GM23338 (cell line): ENCODE measurements around the gene SORBS2. TPM values are rescaled to one million over a fixed set of nuclear protein-coding genes. Genes with fewer than 3 reads are reported as not detected.

Experiments
- ATAC-seq: fragments of 200-7000 bp; cut with Tn5 transposase; 3 replicates; pipeline ENCODE4 v1.9.1; 2020
- DNase-seq: peaks from one replicate; pipeline ENCODE4 v3.0.0-alpha.2; 2015; ENCODE audit warnings: low spot score
- H2AFZ ChIP-seq: fragments of 200-600 bp; sonication (generic); 2 replicates; pipeline ENCODE4 v1.8.0; 2016; ENCODE audit warnings: antibody characterized with exemption, mild to moderate bottlenecking, moderate library complexity
- H3F3A ChIP-seq: fragments of 200-600 bp; sonication (generic); replicated peaks from 2 replicates; pipeline ENCODE4 v1.8.0; 2017; ENCODE audit warnings: antibody characterized with exemption, mixed run types, low read depth
- H3K27ac ChIP-seq: fragments of 200-600 bp; sonication (generic); 2 replicates; pipeline ENCODE4 v1.6.1; 2016; ENCODE audit warnings: low read depth
- H3K27me3 ChIP-seq: fragments of 200-600 bp; sonication (generic); 2 replicates; pipeline ENCODE4 v1.8.0; 2016; ENCODE audit warnings: mild to moderate bottlenecking, mixed run types, moderate library complexity; ENCODE audit not compliant: insufficient read depth
- H3K36me3 ChIP-seq: fragments of 200-600 bp; sonication (generic); 2 replicates; pipeline ENCODE4 v1.8.0; 2016; ENCODE audit warnings: mild to moderate bottlenecking; ENCODE audit not compliant: insufficient read depth
- H3K4me1 ChIP-seq: fragments of 200-600 bp; sonication (generic); 2 replicates; pipeline ENCODE4 v1.8.0; 2016; ENCODE audit warnings: mild to moderate bottlenecking, moderate library complexity; ENCODE audit not compliant: insufficient read depth
- H3K4me2 ChIP-seq: fragments of 200-600 bp; sonication (generic); 2 replicates; pipeline ENCODE4 v1.7.1; 2017; ENCODE audit warnings: mixed run types
- H3K4me3 ChIP-seq: fragments of 200-600 bp; sonication (generic); 2 replicates; pipeline ENCODE4 v1.6.1; 2016; ENCODE audit warnings: mixed run types
- H3K79me2 ChIP-seq: fragments of 200-600 bp; sonication (generic); replicated peaks from 2 replicates; pipeline ENCODE4 v1.8.0; 2017; ENCODE audit warnings: mild to moderate bottlenecking; ENCODE audit not compliant: insufficient read depth
- H3K9me2 ChIP-seq: fragments of 200-600 bp; sonication (generic); 2 replicates; pipeline ENCODE4 v1.8.0; 2017; ENCODE audit not compliant: insufficient read depth
- H4K20me1 ChIP-seq: fragments of 200-600 bp; sonication (generic); replicated peaks from 2 replicates; pipeline ENCODE4 v1.8.0; 2017; ENCODE audit warnings: mild to moderate bottlenecking; ENCODE audit not compliant: insufficient read depth
- H3K27ac Mint-ChIP-seq: 2 replicates; pipeline ENCODE4 v1.8.0; 2020; ENCODE audit warnings: inconsistent platforms, mild to moderate bottlenecking, moderate library complexity, mixed read lengths
- H3K27me3 Mint-ChIP-seq: 3 replicates; pipeline ENCODE4 v1.8.0; 2022; ENCODE audit warnings: low read depth, mild to moderate bottlenecking, moderate library complexity, mixed read lengths, inconsistent platforms; ENCODE audit not compliant: insufficient read depth, poor library complexity
- H3K36me3 Mint-ChIP-seq: 3 replicates; pipeline ENCODE4 v1.8.0; 2021; ENCODE audit warnings: low read depth, mild to moderate bottlenecking, inconsistent platforms, moderate library complexity, mixed read lengths
- H3K4me1 Mint-ChIP-seq: 3 replicates; pipeline ENCODE4 v1.8.0; 2020; ENCODE audit warnings: mild to moderate bottlenecking, inconsistent platforms, mixed read lengths
- H3K4me3 Mint-ChIP-seq: 3 replicates; pipeline ENCODE4 v1.8.0; 2021; ENCODE audit warnings: moderate library complexity, mild to moderate bottlenecking, inconsistent platforms, mixed read lengths
- H3K9me3 Mint-ChIP-seq: 3 replicates; pipeline ENCODE4 v1.8.0; 2020; ENCODE audit warnings: moderate library complexity, mild to moderate bottlenecking, inconsistent platforms, mixed read lengths
- CTCF ChIP-seq, 2 experiments: fragments of 200-600 bp in 1 of 2; sonication (generic) in 1 of 2; conservative IDR thresholded peaks; 2 replicates each; pipeline versions ENCODE4 v1.5.1 to v1.6.1; 2016 to 2017; ENCODE audit warnings: antibody characterized with exemption in 2 of 2, low read depth in 2 of 2, mild to moderate bottlenecking in 2 of 2, moderate library complexity in 1 of 2
- EZH2 ChIP-seq: fragments of 200-600 bp; sonication (generic); IDR thresholded peaks from one replicate; pipeline ENCODE4 v1.8.0; 2017; ENCODE audit warnings: antibody characterized with exemption, mild to moderate bottlenecking, low read depth; ENCODE audit not compliant: unreplicated experiment
- POLR2AphosphoS5 ChIP-seq: IDR thresholded peaks from 2 replicates; pipeline ENCODE4 v1.6.1; 2016; ENCODE audit warnings: antibody characterized with exemption, low read depth
- ZNF331 ChIP-seq: fragments of 250-450 bp; sonication (Bioruptor Pico); IDR thresholded peaks from 2 replicates; pipeline ENCODE4 v1.5.0; 2020; ENCODE audit warnings: low read depth, mild to moderate bottlenecking, moderate library complexity
- ZNF462 ChIP-seq: fragments of 250-450 bp; sonication (Bioruptor Pico); IDR thresholded peaks from 2 replicates; pipeline ENCODE4 v1.5.0; 2020; ENCODE audit warnings: mild to moderate bottlenecking, moderate library complexity
- polyA plus RNA-seq: library from polyadenylated mRNA; unstranded; fragments of >200 nt; fragmentation: Nextera tagmentation; extraction: Ambion mirVana; gene quantifications from 2 replicates; pipeline ENCODE4 v1.2.1, GENCODE V29; 2016
- total RNA-seq: library from RNA; depleted of rRNA; stranded (reverse); fragments of >200 nt; shearing (Covaris generic); gene quantifications from 2 replicates; pipeline ENCODE4 v1.2.3, GENCODE V29; 2014

SORBS2 gene
- total and polyA plus RNA-seq, 2 experiments from 2014 or later: 17.8 to 27.6 TPM

GRCh38 chr4:185683222-185683621, 128.8 kb downstream of the SORBS2 start (continued):
- TF ChIP-seq CTCF (conservative IDR thresholded peaks at IDR 0.05; ENCODE audit: low read depth in 2 of 2) (no peak), ZNF462 (CRISPR knock-in tag) (no peak)

GRCh38 chr4:185682236-185682635, 129.8 kb downstream of the SORBS2 start:
- peaks cover 11% of the 10 kb centered on the region for H3K4me1 Mint-ChIP-seq
- Histone ChIP-seq H3K4me1 (no peaks in the 10 kb centered on the region), H3K4me2 (no peak overlapping the region), H3K4me3 (no peak overlapping the region), H4K20me1 (no peaks in the 10 kb centered on the region), H3K9me2 (no peaks in the 10 kb centered on the region), H3K36me3 (no peaks in the 10 kb centered on the region), H3K27me3 (no peaks in the 10 kb centered on the region), H3K79me2 (no peaks in the 10 kb centered on the region), H3K27ac (no peak overlapping the region), H3F3A (no peaks in the 10 kb centered on the region), H2AFZ (no peak overlapping the region)
- H3K4me3 Mint-ChIP-seq: no peak overlapping the region
- TF ChIP-seq CTCF (conservative IDR thresholded peaks at IDR 0.05; ENCODE audit: low read depth in 2 of 2) (no peak), POLR2AphosphoS5 (no peak), ZNF331 (CRISPR knock-in tag) (no peak), EZH2 (no peak)
- DNase-seq: no peak
- H3K9me3 Mint-ChIP-seq: no peaks in the 10 kb centered on the region
- no peak overlapping the region for H3K27ac Mint-ChIP-seq
- no peak for ATAC-seq
- peaks cover 2% of the 10 kb centered on the region for H3K36me3 Mint-ChIP-seq
- H3K27me3 Mint-ChIP-seq: no peaks in the 10 kb centered on the region
